ENCODE data around the gene EFHC1.
"Not testable (repeated sequence)": the region's sequence is repeated elsewhere in the genome, so short reads cannot be mapped to it uniquely, and the experiment has no call there.

Gene EFHC1

GRCh38 chr6:52400313-52401041, 19.7 kb upstream of the EFHC1 start:
- DNase-seq: no peak

GRCh38 chr6:52403086-52403485, 17.1 kb upstream of the EFHC1 start:
- DNase-seq: no peak

- DNase-seq: no peak
Observed at GRCh38 chr6:52403627-52404026, 16.5 kb upstream of the EFHC1 start.

- no peak for DNase-seq
Observed at GRCh38 chr6:52405243-52405642, 14.9 kb upstream of the EFHC1 start.

GRCh38 chr6:52407467-52407866, 12.7 kb upstream of the EFHC1 start:
- no peak for DNase-seq

DNA sequence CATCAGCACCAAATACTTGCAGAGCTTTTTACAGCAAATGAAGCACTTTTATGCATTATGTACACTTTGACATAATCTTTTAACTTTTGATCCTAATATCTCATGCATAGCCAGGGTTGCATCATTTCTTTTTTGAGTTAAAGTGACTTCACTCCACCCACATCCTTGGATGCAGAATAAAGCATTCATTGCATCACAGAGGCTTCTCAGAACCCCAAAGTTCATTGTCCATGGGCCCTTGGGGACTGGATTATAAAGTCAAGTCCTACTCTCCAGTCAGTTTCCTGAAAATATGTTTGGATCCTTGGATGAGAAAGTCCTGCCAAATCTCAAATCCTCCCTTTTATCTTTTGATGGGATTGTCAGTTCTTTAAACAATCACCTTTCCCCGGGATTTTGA, 10.6 kb upstream of the EFHC1 start:
- no peak for DNase-seq

GRCh38 chr6:52410979-52411378, 9.2 kb upstream of the EFHC1 start:
- no peak for DNase-seq

DNA sequence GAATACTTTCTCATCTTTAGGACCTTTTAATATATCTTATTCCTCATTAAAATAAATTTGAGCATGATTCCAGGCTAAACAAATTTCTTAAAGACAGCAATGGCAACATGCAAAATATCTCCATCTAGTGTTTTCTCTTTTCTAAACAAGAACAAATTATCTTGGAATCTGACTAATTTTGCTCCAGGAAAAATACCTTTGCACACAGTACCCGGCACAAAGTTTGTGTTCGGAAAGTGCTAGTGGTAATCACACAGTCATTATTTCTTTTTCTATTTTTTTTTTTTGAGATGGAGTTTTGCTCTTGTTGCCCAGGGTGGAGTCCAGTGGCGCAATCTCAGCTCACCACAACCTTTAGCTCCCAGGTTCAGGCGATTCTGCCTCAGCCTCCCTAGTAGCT, 8.2 kb upstream of the EFHC1 start:
- no peak for DNase-seq

GRCh38 chr6:52415333-52415732, 4.8 kb upstream of the EFHC1 start:
- DNase-seq: no peak

DNA sequence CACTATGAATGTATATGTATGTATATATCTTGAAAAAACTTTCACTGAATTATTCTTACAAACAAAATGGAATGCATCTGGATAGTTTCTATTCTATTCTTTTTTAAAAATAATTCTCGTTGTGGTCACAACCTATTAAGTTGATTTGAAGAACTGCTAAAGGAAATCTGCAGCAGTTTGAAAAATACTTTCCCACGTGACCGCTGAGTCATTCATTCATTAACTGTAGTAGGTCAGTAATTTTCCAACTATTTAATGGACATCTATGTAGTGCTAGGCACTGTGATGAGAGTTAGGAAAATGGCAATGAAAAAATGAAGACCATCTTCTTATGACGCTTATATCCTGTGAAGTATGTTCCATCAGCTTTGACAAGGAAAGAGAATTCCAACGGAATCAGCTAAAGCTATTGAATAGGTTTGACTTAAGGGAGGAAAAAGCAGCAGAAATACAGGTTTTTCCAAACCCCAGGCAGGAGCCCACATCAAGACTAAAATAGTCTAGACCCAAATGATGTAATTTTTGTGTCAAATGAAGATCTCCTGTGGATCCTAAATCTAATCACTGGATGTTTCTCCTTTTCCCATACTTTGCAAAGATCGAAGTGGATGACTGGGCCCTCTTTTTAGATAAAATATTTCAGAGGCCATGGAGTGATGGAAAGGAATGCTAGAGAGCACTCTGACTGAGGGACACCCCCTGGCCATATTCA, 4.1 kb upstream of the EFHC1 start:
- DNase-seq: no peak

DNA sequence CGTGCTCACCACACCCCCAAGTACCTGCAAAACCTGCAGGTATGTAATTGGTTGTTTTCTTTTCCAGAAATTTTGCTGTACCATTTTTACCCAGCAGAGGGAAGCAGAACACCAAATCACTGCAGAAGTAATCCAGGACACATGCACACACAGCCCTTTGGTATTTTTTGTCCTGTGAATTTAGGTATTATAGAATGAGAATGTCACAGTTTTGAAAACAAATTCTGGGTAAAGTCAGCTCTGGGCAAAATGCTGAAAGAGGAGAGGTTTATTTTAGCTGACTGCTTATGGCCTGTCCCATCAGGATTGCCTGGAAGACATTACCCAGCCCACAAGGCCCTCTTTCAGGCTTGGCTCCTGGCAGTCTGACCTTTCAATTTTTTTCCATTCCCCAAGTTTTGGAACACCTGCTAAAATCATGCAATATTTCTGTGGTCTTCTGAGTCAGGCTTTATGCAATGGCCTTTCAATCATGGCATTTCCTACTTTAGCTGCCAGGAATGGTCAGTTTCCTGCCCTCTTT, 3.5 kb upstream of the EFHC1 start:
- DNase-seq: no peak

GRCh38 chr6:52417675-52418111, 2.4 kb upstream of the EFHC1 start:
- no peak for DNase-seq

GRCh38 chr6:52418606-52419005, 1.5 kb upstream of the EFHC1 start:
- DNase-seq: no peak

DNA sequence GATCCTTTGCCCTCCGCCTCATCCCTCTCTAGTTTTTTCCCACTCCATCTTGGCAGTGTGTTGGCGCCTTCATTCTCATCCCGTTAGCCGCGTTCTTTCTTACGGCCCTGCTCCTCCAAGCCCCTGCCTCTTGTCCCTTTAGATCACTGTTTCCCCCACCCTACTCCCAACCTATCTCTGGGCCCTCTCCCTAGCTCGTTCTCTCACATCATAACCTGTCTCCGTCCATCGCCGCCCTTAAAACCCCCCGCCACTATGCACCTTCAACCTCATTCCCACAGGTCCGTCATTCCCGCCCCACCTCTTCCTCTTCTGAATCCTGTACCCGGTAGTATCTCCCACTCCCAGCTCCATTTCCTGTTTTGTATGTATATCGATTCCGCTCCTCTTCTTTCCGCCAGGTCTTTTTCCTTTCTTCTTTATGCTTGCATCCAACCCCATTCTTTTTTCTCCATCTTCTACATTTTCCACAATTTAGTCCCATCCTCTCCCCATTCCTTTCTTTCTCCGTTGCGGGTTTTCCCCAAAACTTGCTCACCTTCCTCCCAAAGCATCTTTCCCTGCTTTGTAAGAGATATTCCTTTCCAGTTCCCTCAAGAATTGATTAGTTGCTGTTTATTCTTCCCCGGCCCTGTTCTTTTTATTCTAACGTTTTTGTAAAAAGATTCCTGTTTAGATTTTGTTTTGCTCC, 671 bp downstream of the EFHC1 start:
- no peak for DNase-seq

GRCh38 chr6:52422156-52422555, 2.0 kb downstream of the EFHC1 start:
- DNase-seq: no peak

DNA sequence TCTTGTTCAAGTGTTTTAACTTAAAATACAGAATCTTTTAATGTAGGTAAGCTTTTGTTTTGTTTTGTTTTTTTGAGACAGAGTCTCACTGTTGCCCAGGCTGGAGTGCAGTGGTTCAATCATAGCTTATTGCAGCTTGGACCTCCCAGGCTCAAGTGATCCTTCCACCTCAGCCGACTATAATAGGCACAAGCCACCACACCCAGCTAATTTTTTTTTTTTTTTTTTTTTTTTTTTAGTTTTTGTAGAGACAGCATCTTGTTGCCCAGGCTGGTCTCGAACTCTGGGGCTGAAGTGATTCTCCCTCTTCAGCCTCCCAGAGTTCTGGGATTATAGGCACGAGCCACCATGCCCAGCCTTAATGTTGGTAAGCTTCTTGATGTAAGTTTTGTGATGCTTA, 3.3 kb downstream of the EFHC1 start:
- no peak for DNase-seq

DNA sequence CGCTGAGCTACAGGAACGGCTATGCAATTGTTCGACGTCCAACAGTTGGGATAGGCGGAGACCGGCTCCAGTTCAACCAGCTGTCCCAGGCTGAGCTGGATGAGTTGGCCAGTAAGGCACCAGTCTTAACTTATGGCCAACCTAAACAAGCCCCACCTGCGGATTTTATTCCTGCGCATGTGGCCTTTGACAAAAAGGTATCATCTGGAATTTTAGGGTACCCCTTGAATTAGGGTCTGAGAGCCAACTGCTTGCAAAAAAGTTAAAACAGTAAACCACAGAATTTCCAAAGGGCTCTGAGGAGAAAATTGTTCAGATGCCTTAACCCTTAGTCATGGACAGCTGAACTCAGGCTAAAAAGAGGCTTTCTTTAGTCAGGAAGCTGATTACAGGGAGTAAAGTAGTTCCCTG, 3.8 kb downstream of the EFHC1 start:
- DNase-seq: no peak

GRCh38 chr6:52424513-52424912, 4.4 kb downstream of the EFHC1 start:
- no peak for DNase-seq

DNA sequence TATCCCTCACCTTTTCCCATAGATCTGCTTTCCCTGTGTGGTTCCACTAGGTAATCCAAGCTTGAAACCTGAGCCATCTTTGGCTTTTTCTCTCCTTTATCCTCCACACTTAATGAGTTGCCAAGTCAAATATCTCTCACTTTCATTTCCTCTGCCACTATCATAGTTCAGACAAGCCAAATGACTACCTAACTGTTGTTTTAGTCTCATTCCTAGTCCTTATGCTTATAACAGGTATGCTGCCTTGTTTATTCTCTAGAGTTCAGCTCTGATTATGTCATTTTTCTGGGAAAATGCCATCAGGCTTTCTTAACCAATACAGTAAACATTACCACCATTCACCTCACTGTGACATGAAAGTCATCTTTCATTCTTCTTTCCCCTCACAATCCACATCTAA, 6.5 kb downstream of the EFHC1 start:
- no peak for DNase-seq

DNA sequence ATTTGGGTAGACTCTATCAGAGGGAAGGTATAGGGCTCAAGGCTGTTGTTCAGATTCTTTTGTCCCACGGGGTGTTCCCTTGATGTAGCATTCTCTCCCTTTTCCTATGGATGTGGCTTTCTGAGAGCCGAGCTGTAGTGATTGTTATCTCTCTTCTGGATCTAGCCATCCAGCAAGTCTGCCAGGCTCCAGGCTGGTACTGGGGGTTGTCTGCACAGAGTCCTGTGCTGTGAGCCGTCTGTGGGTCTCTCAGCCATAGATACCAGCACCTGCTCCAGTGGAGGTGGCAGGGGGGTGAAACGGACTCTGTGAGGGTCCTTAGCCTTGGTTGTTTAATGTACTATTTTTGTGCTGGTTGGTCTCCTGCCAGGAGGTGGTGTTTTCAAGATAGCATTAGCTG, 13.2 kb downstream of the EFHC1 start:
- DNase-seq: not testable (repeated sequence)

- DNase-seq: no peak
Observed at GRCh38 chr6:52435345-52435744, 15.2 kb downstream of the EFHC1 start.

DNA sequence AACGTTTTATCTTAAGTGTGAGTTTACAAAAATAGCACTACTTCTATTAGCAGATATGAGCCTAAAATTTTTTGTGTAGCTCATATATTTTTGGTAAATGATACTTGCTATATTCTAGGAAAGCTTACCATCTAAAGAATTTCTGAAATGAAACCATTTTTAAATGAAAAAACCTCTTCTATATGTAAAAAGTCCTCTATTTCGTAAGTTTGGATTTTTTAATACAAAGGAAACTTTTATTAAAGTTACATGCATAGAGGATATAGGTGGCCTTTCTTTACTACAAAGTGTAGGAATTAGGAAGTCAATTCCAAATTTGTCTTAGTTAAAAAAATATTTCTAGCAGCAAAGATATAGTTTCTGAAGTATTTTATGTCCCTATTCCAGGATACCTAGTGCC, 18.8 kb downstream of the EFHC1 start:
- DNase-seq: no peak

- DNase-seq: no peak
Observed at GRCh38 chr6:52454556-52454955, 34.4 kb downstream of the EFHC1 start.

DNA sequence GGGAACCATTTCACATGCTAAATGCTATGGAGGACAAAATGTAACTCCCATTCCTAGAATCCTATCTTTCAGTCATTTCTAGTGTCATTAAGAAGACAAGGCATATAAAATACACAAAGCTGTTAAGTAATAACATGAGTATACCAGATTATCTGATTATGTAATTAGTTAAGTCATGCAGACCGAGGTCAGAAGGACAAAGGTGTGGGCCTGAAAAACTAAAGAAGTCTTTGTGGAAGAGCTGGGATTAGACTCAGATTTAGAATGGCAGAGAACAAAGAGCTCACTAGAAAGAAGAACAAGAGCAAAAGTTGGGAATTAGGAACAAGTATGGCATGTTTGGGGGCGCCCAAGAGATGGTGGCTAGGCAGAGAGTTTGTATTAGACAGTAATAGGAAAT, 37.0 kb downstream of the EFHC1 start:
- DNase-seq: no peak

Measured in activated CD4-positive, alpha-beta T cell treated with anti-CD3 and anti-CD28 coated beads, Interleukin-2, amount 50 U/mL, for 48 hours (primary cell).